Stimulated activated CD4-positive, alpha-beta T cell treated with anti-CD3 and anti-CD28 coated beads, Interleukin-15, amount 100 ng/mL, for 24 hours (primary cell): Measurements from ENCODE around the gene NTSR2.
A peak's percentile ranks its signal among the peaks of the same experiment; 100 is the strongest.

Experiments used
- DNase-seq: peaks from one replicate; pipeline ENCODE4 v3.0.0-alpha.2; 2020

Gene NTSR2

GRCh38 chr2:11669454-11670291, at the start of gene NTSR2:
NTSR2 (minus strand) TSS chr2:11670195; CDS start chr2:11670129, 66 bp downstream.
- DNase-seq, result peak; percentile 58

GRCh38 chr2:11719230-11719977, 49.4 kb upstream of the NTSR2 start:
- no peak for DNase-seq

GRCh38 chr2:11718606-11719005, 48.6 kb upstream of the NTSR2 start:
- DNase-seq, result no peak

GRCh38 chr2:11717623-11718022, 47.6 kb upstream of the NTSR2 start:
- DNase-seq, result no peak

GRCh38 chr2:11716689-11717321, 46.8 kb upstream of the NTSR2 start:
- no peak for DNase-seq

GRCh38 chr2:11715987-11716652, 46.1 kb upstream of the NTSR2 start:
- DNase-seq, result no peak

- DNase-seq, result no peak
These were observed 43.8 kb upstream of the NTSR2 start for GRCh38 chr2:11713815-11714214.

GRCh38 chr2:11712866-11713265, 42.9 kb upstream of the NTSR2 start:
- no peak for DNase-seq

GRCh38 chr2:11711751-11712150, 41.8 kb upstream of the NTSR2 start:
- DNase-seq, result no peak

GRCh38 chr2:11711354-11711716, 41.3 kb upstream of the NTSR2 start:
- no peak for DNase-seq

- DNase-seq, result no peak
These were observed 40.8 kb upstream of the NTSR2 start for GRCh38 chr2:11710632-11711353.

- DNase-seq, result no peak
These were observed 40.2 kb upstream of the NTSR2 start for GRCh38 chr2:11710210-11710609.

- no peak for DNase-seq
These were observed 39.3 kb upstream of the NTSR2 start for GRCh38 chr2:11709293-11709692.

GRCh38 chr2:11708106-11708505, 38.1 kb upstream of the NTSR2 start:
- no peak for DNase-seq

- no peak for DNase-seq
These were observed 35.7 kb upstream of the NTSR2 start for GRCh38 chr2:11705711-11706110.

GRCh38 chr2:11705063-11705462, 35.1 kb upstream of the NTSR2 start:
- DNase-seq, result no peak

- no peak for DNase-seq
These were observed 33.7 kb upstream of the NTSR2 start for GRCh38 chr2:11703700-11704099.

GRCh38 chr2:11702946-11703345, 33.0 kb upstream of the NTSR2 start:
- DNase-seq, result no peak

GRCh38 chr2:11701751-11702301, 31.8 kb upstream of the NTSR2 start:
- no peak for DNase-seq

GRCh38 chr2:11701206-11701605, 31.2 kb upstream of the NTSR2 start:
- no peak for DNase-seq

GRCh38 chr2:11699686-11700670, 30.0 kb upstream of the NTSR2 start:
- DNase-seq, result no peak
